Left lung (tissue), 10 donors: ENCODE results near the gene DLX1. TPM values are rescaled to one million over a fixed set of nuclear protein-coding genes. Genes with fewer than 3 reads are reported as not detected.

Source experiments
- ATAC-seq: fragments of 200-7000 bp; cut with Tn5 transposase; one replicate; pipeline ENCODE4 v1.9.1; 2020; ENCODE audit warnings: moderate library complexity
- DNase-seq, 4 donors: peaks; one replicate each; pipeline ENCODE4 v3.0.0-alpha.2; 2013 to 2020
- H3K27ac ChIP-seq, 2 donors: fragments of 200-600 bp; sonication (generic) in 1 of 2; one replicate each; pipeline versions ENCODE4 v1.5.0 to v1.8.0; 2020 to 2021
- H3K27me3 ChIP-seq, 2 donors: fragments of 200-600 bp; sonication (generic) in 1 of 2; one replicate each; pipeline versions ENCODE4 v1.5.0 to v1.8.0; 2020 to 2021
- H3K36me3 ChIP-seq, 2 donors: fragments of 200-600 bp; sonication (generic) in 1 of 2; one replicate each; pipeline versions ENCODE4 v1.5.0 to v1.8.0; 2020 to 2021
- H3K4me1 ChIP-seq, 2 donors: fragments of 200-600 bp; one replicate each; pipeline ENCODE4 v1.8.0; 2021
- H3K4me3 ChIP-seq, 2 donors: fragments of 200-600 bp; sonication (generic) in 1 of 2; one replicate each; pipeline versions ENCODE4 v1.5.0 to v1.8.0; 2020 to 2021; ENCODE audit warnings: mild to moderate bottlenecking in 1 of 2
- H3K9me3 ChIP-seq, 2 donors: fragments of 200-600 bp; sonication (generic) in 1 of 2; one replicate each; pipeline versions ENCODE4 v1.5.0 to v1.8.0; 2020 to 2021
- intact Hi-C, 2 donors: fragments of 100-400 bp; cut with DNase I; formaldehyde crosslinking; loops; one replicate each; pipeline versions ENCODE4 v1.11.2 to v1.14.2; 2022
- polyA plus RNA-seq, 6 donors: library from polyadenylated mRNA; unstranded; fragments of 120-200 nt; gene quantifications; one replicate each; pipeline ENCODE4 v1.2.1, GENCODE V29; 2013; ENCODE audit not compliant: insufficient read length in 6 of 6
- total RNA-seq, 2 donors: library from RNA; stranded (reverse); fragmentation: NEBNext Ultra II Directional; extraction: Animal tissue kit (Norgen Biotek cat#: 25700); gene quantifications; one replicate each; pipeline ENCODE4 v1.2.1, GENCODE V29; 2021
- TF ChIP-seq, protein P1 (sequence below), 2 donors: fragments of 200-600 bp; sonication (generic) in 1 of 2; IDR thresholded peaks; one replicate each; pipeline versions ENCODE4 v1.5.0 to v1.8.0; 2021; ENCODE audit warnings: antibody characterized with exemption in 2 of 2
- donor health status: DM: no; HTN: yes; CAD: no.
- donor health status: DM: no; HTN: no; CAD: no.

The DLX1 gene
- total and polyA plus RNA-seq, 8 donors: 0.09 to 0.11 TPM; not detected in 6

DNA sequence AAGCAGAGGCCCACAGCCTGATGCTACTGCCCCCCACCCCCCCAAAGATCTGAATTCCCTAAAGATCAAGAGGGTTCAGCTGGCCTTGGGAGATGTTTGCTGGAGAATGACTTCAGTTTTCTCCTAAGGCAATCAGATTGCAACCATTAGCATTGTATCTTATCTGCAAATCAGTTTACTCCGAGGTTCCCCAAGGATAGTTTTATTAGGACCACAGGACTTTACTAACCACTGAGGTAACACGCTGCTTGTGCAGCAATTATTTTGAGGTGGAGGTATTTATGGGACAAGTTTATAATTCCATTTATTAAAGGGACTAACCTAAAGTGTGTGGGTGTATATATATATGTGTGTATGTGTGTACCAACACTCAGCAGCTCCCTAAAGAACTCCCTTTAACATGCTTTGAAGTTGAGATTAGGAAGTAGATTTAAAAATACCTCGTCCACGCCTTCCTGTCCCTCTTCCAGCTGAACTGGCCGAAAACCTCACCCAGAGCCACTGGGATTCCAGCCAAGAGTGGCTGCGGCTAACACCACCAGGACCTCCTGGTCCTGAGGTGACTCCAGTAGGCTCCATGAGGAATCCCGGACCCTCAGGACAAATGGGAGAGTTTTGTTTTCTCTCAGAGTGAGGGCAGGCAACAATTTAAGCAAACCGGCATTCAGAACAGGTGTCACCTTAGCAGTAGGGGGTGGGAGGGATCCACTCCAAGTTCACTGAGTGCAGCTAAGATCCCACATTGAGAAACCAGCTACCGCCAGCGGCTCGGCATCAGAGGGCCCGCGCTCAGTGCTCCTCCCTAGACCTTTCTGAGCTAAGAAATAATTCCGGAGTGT lies 3.0 kb upstream of the DLX1 start:
- intact Hi-C loops: no loop called here

DNA sequence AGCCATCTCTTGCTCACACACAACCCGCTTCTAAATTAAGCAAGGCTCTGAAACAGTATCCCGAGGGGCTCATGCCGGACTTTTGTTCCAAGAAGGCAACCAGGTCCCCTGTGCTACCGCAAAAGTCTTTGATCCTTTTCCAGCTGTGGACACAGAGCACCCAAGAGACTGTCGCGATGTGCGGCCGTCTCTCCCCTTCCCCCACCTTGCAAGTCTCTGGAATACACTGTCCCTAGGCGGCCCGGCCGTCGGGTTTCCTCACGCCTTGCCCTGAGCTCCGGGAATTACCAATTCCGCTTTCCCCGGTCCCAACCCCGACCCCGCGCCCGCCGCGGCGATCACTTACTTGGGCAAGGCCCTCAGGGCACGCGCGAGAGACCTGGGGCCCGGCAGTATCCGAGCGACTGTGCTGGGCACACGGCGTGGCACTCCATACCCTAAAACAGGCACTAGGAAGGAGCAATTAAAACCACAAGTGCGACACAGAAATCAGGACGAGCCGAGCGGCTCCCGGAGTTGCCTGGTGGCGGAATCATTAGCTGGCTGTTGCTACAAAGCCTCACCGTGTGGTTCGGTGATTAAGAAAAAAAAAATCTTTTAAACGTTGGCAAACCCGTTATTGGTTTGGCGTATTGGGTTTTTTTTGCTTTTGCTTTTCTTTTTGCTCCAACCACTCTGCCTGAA lies 2.2 kb upstream of the DLX1 start:
- H3K9me3 ChIP-seq: no peaks in the 10 kb centered on the region
- no peak overlapping the region for H3K4me3 ChIP-seq
- no peaks in the 10 kb centered on the region for H3K36me3 ChIP-seq
- peaks cover 91 to 100% of the 10 kb centered on the region in 2 donors for H3K27me3 ChIP-seq
- TF ChIP-seq, protein P1, sequence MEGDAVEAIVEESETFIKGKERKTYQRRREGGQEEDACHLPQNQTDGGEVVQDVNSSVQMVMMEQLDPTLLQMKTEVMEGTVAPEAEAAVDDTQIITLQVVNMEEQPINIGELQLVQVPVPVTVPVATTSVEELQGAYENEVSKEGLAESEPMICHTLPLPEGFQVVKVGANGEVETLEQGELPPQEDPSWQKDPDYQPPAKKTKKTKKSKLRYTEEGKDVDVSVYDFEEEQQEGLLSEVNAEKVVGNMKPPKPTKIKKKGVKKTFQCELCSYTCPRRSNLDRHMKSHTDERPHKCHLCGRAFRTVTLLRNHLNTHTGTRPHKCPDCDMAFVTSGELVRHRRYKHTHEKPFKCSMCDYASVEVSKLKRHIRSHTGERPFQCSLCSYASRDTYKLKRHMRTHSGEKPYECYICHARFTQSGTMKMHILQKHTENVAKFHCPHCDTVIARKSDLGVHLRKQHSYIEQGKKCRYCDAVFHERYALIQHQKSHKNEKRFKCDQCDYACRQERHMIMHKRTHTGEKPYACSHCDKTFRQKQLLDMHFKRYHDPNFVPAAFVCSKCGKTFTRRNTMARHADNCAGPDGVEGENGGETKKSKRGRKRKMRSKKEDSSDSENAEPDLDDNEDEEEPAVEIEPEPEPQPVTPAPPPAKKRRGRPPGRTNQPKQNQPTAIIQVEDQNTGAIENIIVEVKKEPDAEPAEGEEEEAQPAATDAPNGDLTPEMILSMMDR (IDR thresholded peaks at IDR 0.05): no peak
- H3K27ac ChIP-seq: no peak overlapping the region
- ATAC-seq (no peak), DNase-seq (peak in 1 of 4 donors; percentile 80)
- peaks cover 17 to 40% of the 10 kb centered on the region in 2 donors for H3K4me1 ChIP-seq
- intact Hi-C loops: no loop called here

More for the DNA sequence above, 3.0 kb upstream of the DLX1 start:
- peaks cover 17 to 40% of the 10 kb centered on the region in 2 donors for H3K4me1 ChIP-seq
- H3K36me3 ChIP-seq: no peaks in the 10 kb centered on the region
- H3K27ac ChIP-seq: no peak overlapping the region
- no peaks in the 10 kb centered on the region for H3K9me3 ChIP-seq
- H3K27me3 ChIP-seq: peaks cover 84 to 94% of the 10 kb centered on the region in 2 donors
- TF ChIP-seq, protein P1 (IDR thresholded peaks at IDR 0.05): no peak
- no peak overlapping the region for H3K4me3 ChIP-seq
- no peak for ATAC-seq
- no peak for DNase-seq

DNA sequence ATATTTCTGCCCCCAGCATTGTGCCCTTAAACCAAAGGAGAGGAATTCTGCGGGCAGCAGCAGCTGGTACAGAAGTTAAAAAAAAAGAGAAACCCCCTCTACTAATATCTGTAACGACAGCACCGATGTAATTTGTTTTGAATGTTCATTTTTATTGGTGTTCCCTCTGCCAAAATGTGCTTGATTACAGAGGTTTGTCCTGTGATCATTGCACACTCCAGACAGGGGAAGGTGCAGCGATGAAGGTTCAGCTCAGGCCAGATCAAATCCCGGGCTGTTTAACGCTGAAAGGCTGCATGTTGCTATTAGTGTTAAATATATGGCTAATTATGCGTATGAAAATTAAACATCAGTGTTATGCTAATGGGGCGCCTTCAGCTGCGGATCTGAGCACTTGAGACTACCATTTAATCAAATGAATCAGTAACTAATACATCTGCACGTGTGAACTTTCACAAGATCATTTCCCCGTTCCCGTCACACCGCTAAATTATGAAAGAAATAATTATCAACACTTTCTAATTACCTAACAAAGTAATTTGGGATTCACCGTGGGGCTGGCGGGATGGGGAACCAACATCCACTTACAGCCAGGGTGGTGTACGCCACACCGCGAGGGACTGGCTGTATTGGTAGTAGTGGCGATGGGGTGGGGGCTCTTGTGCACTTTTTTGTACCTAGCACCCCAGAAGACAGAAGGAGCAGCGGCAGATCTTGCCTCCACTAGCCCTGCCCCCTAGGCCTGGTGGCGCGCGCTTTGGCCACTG lies 1.5 kb upstream of the DLX1 start:
- H3K4me1 ChIP-seq: peaks cover 17 to 40% of the 10 kb centered on the region in 2 donors
- H3K27ac ChIP-seq: no peak overlapping the region
- H3K4me3 ChIP-seq: peak overlapping the region in 1 of 2 donors; percentile 46
- intact Hi-C loops: no loop called here
- TF ChIP-seq, protein P1 (IDR thresholded peaks at IDR 0.05): no peak
- no peaks in the 10 kb centered on the region for H3K9me3 ChIP-seq
- DNase-seq (peak in 1 of 4 donors; percentile 75), ATAC-seq (no peak)
- no peaks in the 10 kb centered on the region for H3K36me3 ChIP-seq
- peaks cover 99 to 100% of the 10 kb centered on the region in 2 donors for H3K27me3 ChIP-seq

DNA sequence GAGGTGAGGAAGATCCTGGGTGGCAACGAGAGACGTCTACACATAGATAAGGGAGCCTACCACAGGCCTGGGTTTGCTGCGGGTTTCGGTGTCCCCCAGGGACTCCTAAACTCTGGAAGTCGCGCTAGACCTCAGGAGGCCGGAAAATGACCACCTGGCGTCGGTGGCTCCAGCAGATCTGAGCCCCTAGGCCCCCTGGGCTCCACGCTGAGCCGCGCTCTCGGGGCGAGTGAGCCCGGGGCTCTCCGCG lies 987 bp upstream of the DLX1 start:
- intact Hi-C loops: no loop called here
- Histone ChIP-seq H3K4me1 (peaks cover 17 to 40% of the 10 kb centered on the region in 2 donors), H3K9me3 (no peaks in the 10 kb centered on the region), H3K36me3 (no peaks in the 10 kb centered on the region), H3K27ac (no peak overlapping the region), H3K4me3 (peak overlapping the region in 1 of 2 donors; percentile 46), H3K27me3 (peaks cover 99 to 100% of the 10 kb centered on the region in 2 donors)
- TF ChIP-seq, protein P1 (IDR thresholded peaks at IDR 0.05): no peak
- DNase-seq: no peak
- no peak for ATAC-seq
